ENCODE measurements around the gene GPR146.

- TF ChIP-seq POLR2A (IDR thresholded peaks at IDR 0.05; ENCODE audit: low read depth, low read length) (no peak), TAF1 (IDR thresholded peaks at IDR 0.05; ENCODE audit: low read depth, low read length) (no peak), POLR2AphosphoS5 (IDR thresholded peaks at IDR 0.05; ENCODE audit: low read depth, low read length) (no peak)
Observed at GRCh38 chr7:1085910-1086421, 41.6 kb downstream of the GPR146 start.

Measured in GM12891 (cell line).